Motor neuron (in vitro differentiated cells): ENCODE results near the gene SULF2. TPM values are rescaled to one million over a fixed set of nuclear protein-coding genes. Genes with fewer than 3 reads are reported as not detected.

Experiments
- ATAC-seq, 8 experiments: fragments of 200-7000 bp; cut with Tn5 transposase; replicated peaks in 6 of 8; 2 replicates each; pipeline ENCODE4 v1.8.0; 2021; ENCODE audit warnings: mild to moderate bottlenecking in 8 of 8, moderate library complexity in 8 of 8
- H3K27ac ChIP-seq, 2 donors: fragments of 250-450 bp; sonication (Bioruptor Pico); 2 replicates each; pipeline ENCODE4 v1.9.0; 2021; ENCODE audit warnings: antibody characterized with exemption in 2 of 2, mild to moderate bottlenecking in 2 of 2, moderate library complexity in 1 of 2
- H3K4me1 ChIP-seq, 2 donors: fragments of 250-450 bp; sonication (Bioruptor Pico); replicated peaks in 1 of 2; 2 replicates each; pipeline ENCODE4 v1.6.1; 2021; ENCODE audit warnings: antibody characterized with exemption in 2 of 2, mild to moderate bottlenecking in 2 of 2, moderate library complexity in 1 of 2
- H3K4me3 ChIP-seq, 5 donors: fragments of 250-450 bp; sonication (Bioruptor Pico); 2 replicates each; pipeline ENCODE4 v1.9.0; 2021; ENCODE audit warnings: antibody characterized with exemption in 5 of 5, mild to moderate bottlenecking in 5 of 5, moderate library complexity in 4 of 5
- WGBS, 10 experiments: fragments of 450-650 bp; shearing (Covaris generic); methylation state at CpG; one replicate each; pipeline ENCODE4 v1.0.0; 2022; 5-methylcytosine and 5-hydroxymethylcytosine counted together
- in situ Hi-C, 9 experiments: fragments of 400-800 bp; cut with MboI; loops; one replicate each; pipeline ENCODE4 v1.15.0; 2021; ENCODE audit warnings: low sequenced_read_pairs in 9 of 9, low pct_unique_long_range_greater_than_20kb in 2 of 9; ENCODE audit not compliant: unreplicated experiment in 9 of 9
- total RNA-seq, 8 experiments: library from RNA; unstranded; fragments of 300-600 nt; gene quantifications; 2 replicates each; pipeline versions ENCODE4 v1.2.3 to v1.2.4, GENCODE V29; 2022

Gene SULF2
- total RNA-seq, 8 experiments from 2014 or later = 65.5 to 373 (median 95.6) TPM

DNA sequence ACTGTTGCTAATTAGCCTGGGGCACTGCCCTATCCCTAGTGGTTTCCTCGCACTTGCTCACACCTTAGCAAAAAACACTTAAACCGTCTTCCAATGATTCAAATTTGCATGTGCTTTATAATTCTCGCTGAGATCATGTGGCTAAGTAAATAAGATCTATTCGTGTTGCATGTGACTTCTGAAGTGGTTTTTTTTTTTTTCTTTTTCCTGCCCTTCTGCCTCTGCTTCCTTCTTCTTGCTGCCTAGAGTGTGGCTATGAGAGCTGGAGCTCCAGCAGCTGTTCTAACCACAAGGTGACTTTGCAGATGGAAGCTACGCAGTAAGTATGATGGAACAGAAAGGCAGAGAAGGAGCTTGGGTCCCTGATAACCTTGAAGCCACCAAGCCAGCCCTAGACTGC lies 36.5 kb downstream of the SULF2 start:
- Histone ChIP-seq H3K4me3 (no peak overlapping the region), H3K27ac (no peak overlapping the region), H3K4me1 (peaks cover 4 to 6% of the 10 kb centered on the region in 2 donors)
- in situ Hi-C loops = no loop called here
- WGBS, 10 experiments = 47 to 100% (median 79%) methylated on average over 2 to 5 of the region's 5 CpGs; no CpG with 5 or more reads in 3 of the 10 experiments
- peak in 2 of 8 experiments; percentile 23 to 28 for ATAC-seq

DNA sequence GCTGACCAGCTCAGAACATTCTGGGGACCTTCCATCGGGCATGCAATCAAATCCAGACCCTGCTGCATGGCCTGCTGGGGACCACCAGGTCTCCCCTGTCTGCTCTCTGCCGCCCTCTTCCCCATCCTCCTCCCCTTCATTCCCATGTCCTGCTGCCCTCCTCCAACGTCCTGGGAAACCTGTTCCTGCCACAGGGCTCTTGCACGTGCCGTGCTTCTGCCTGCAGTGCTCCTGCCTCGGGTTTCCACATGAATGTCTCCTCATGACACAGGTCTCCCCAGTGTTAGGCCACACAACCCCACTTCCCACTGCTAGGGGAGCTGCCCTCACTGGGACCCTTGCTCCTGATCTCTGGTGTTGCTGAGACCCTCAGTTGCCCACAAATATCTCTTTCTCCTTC lies 37.2 kb downstream of the SULF2 start:
- ATAC-seq = no peak
- in situ Hi-C loops = no loop called here
- Histone ChIP-seq H3K27ac (no peak overlapping the region), H3K4me3 (no peak overlapping the region), H3K4me1 (peaks cover 0 to under 1% of the 10 kb centered on the region in 2 donors)
- 32 to 100% (median 90%) methylated on average over 1 to 6 of the region's 6 CpGs; no CpG with 5 or more reads in 5 of the 10 experiments for WGBS, 10 experiments

- in situ Hi-C loops = no loop called here
- ATAC-seq = no peak
- H3K4me1 ChIP-seq = peaks cover under 1 to 3% of the 10 kb centered on the region in 2 donors
- H3K4me3 ChIP-seq = no peak overlapping the region
- no peak overlapping the region for H3K27ac ChIP-seq
- 50 to 100% (median 88%) methylated on average over 1 to 8 of the region's 10 CpGs; no CpG with 5 or more reads in 4 of the 10 experiments for WGBS, 10 experiments
Observed at GRCh38 chr20:47747669-47748031, 37.6 kb downstream of the SULF2 start.

DNA sequence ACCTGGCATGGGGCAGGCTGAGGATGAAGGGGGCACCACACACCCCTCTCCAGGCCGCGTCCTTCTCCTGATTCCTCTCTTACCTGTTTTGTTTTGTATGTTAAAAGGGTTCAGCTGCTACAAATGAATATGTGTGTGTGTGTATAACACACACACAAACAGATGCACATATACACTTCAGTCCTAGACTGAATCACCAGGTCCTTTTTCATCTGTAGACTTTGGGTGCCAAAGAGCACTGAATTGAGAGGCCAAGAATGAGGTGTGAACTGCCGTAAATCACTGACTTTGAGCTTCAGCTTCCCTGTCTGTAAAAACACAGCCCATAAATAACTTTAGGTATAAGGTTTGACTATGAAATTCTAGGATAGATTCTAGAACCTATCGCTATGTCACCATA lies 40.5 kb downstream of the SULF2 start:
- Histone ChIP-seq H3K27ac (no peak overlapping the region), H3K4me1 (peaks cover 13 to 15% of the 10 kb centered on the region in 2 donors), H3K4me3 (no peak overlapping the region)
- ATAC-seq = no peak
- WGBS, 10 experiments = 87 to 100% (median 92%) methylated on average over 1 to 3 of the region's 4 CpGs; no CpG with 5 or more reads in 3 of the 10 experiments
- in situ Hi-C loops = no loop called here

DNA sequence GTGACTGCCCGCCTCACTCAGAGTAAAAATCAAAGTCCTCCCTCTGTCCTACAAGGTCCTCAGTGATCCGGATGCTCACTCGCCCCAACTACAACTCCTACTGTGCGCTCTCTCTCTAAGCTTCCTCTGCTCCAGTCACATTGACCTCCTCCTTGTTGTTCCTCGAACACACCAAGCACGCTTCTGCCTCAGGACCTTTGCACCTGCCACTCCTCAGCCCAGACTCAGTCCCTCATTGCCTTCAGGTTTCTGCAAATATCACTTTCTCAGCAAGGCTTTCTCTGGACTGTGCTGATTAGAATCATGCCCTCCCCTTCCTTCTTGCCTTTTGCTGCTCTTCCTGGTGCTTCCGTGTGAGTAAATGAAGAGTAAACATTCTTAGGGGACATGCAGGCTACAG lies 41.6 kb downstream of the SULF2 start:
- H3K4me1 ChIP-seq = peaks cover 13 to 15% of the 10 kb centered on the region in 2 donors
- 64 to 100% (median 100%) methylated on average over 1 to 6 of the region's 7 CpGs; no CpG with 5 or more reads in 3 of the 10 experiments for whole genome bisulfite sequencing, 10 experiments
- in situ Hi-C loops = no loop called here
- H3K4me3 ChIP-seq = no peak overlapping the region
- ATAC-seq = no peak
- no peak overlapping the region for H3K27ac ChIP-seq

GRCh38 chr20:47741669-47742608 lies 43.3 kb downstream of the SULF2 start:
- Histone ChIP-seq H3K27ac (peak overlapping the region; percentile 64 to 76), H3K4me1 (peaks cover 13 to 15% of the 10 kb centered on the region in 2 donors), H3K4me3 (no peak overlapping the region)
- in situ Hi-C loops = no loop called here
- peak in 5 of 8 experiments; percentile 91 to 95 (median 95) for ATAC-seq
- WGBS, 10 experiments = 65 to 94% (median 83%) methylated on average over 2 to 11 of the region's 22 CpGs; no CpG with 5 or more reads in 2 of the 10 experiments

- 40 to 90% (median 64%) methylated on average over 1 to 8 of the region's 11 CpGs; no CpG with 5 or more reads in 4 of the 10 experiments for WGBS, 10 experiments
- no peak overlapping the region for H3K27ac ChIP-seq
- in situ Hi-C loops = no loop called here
- peak in 7 of 8 experiments; percentile 52 to 77 (median 63) for ATAC-seq
- H3K4me1 ChIP-seq = peaks cover 13 to 15% of the 10 kb centered on the region in 2 donors
- H3K4me3 ChIP-seq = no peak overlapping the region
Observed at GRCh38 chr20:47740862-47741184, 44.5 kb downstream of the SULF2 start.

- ATAC-seq = no peak
- 33 to 100% (median 77%) methylated on average over 1 to 8 of the region's 10 CpGs; no CpG with 5 or more reads in 2 of the 10 experiments for WGBS, 10 experiments
- in situ Hi-C loops = no loop called here
- H3K27ac ChIP-seq = no peak overlapping the region
- peaks cover 13 to 15% of the 10 kb centered on the region in 2 donors for H3K4me1 ChIP-seq
- no peak overlapping the region for H3K4me3 ChIP-seq
Observed at GRCh38 chr20:47740121-47740861, 45.0 kb downstream of the SULF2 start.

DNA sequence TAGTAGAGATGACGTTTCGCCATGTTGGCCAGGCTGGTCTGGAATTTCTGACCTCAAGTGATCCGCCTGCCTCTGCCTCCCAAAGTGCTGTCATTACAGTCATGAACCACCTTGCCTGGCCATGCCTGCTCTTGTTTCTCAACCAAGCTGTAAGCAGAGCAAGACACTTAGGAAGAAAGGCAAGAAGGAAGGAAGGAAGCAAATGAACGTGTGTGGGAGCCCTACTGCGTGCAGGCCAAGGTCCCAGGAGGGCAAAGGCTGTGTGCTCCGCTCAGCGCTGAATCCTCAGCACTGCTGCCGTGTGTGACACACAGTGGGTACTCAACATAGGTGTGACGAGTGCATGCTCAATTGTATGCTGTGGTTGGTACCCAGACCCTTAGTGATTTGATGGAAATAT lies 47.4 kb downstream of the SULF2 start:
- WGBS, 10 experiments = 60 to 100% (median 95%) methylated on average over 2 to 9 of the region's 9 CpGs; no CpG with 5 or more reads in 3 of the 10 experiments
- Histone ChIP-seq H3K4me1 (peaks cover 13 to 14% of the 10 kb centered on the region in 2 donors), H3K27ac (no peak overlapping the region), H3K4me3 (no peak overlapping the region)
- in situ Hi-C loops = no loop called here
- ATAC-seq = no peak

- H3K4me1 ChIP-seq = peaks cover 2 to 3% of the 10 kb centered on the region in 2 donors
- in situ Hi-C loops = no loop called here
- WGBS, 10 experiments = 90 to 100% (median 99%) methylated on average over 1 to 11 of the region's 26 CpGs; no CpG with 5 or more reads in 4 of the 10 experiments
- H3K27ac ChIP-seq = no peak overlapping the region
- H3K4me3 ChIP-seq = no peak overlapping the region
- no peak for ATAC-seq
Observed at GRCh38 chr20:47736570-47737152, 48.6 kb downstream of the SULF2 start.

- H3K4me1 ChIP-seq = no peaks in the 10 kb centered on the region
- no peak for ATAC-seq
- H3K27ac ChIP-seq = no peak overlapping the region
- no peak overlapping the region for H3K4me3 ChIP-seq
- WGBS, 10 experiments = 49 to 100% (median 78%) methylated on average over 1 to 10 of the region's 17 CpGs; no CpG with 5 or more reads in 2 of the 10 experiments
- in situ Hi-C loops = no loop called here
Observed at GRCh38 chr20:47735412-47736400, 49.6 kb downstream of the SULF2 start.

DNA sequence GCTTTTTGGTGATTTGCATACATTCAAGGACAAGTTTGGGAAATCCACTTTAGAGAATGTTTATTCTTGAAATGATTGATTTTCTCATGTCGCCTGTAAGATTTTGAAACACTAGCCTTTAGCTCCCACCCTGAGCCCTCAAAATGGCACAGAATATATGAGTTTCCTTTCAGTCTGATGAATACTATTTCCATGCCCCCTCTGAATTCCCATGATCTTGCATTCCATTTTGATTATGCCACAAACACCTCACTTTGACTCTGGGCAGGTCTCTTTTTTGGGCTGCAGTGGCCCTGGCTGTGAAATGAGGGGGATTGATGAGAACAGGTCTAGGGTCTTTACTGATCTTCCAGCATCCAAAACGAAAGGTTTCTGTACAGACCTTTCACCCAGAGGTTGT lies 50.4 kb downstream of the SULF2 start:
- WGBS, 10 experiments = 40 to 95% (median 80%) methylated on average over 1 to 2 of the region's 2 CpGs; no CpG with 5 or more reads in 4 of the 10 experiments
- Histone ChIP-seq H3K4me3 (no peak overlapping the region), H3K4me1 (no peaks in the 10 kb centered on the region), H3K27ac (no peak overlapping the region)
- ATAC-seq = no peak
- in situ Hi-C loops = no loop called here
